ENCODE measurements around the gene TNRC6C. TPM values are rescaled to one million over a fixed set of nuclear protein-coding genes. Genes with fewer than 3 reads are reported as not detected.
A peak's percentile ranks its signal among the peaks of the same experiment; 100 is the strongest.

The TNRC6C gene
- total RNA-seq, 1 donor: 6.2 TPM

DNA sequence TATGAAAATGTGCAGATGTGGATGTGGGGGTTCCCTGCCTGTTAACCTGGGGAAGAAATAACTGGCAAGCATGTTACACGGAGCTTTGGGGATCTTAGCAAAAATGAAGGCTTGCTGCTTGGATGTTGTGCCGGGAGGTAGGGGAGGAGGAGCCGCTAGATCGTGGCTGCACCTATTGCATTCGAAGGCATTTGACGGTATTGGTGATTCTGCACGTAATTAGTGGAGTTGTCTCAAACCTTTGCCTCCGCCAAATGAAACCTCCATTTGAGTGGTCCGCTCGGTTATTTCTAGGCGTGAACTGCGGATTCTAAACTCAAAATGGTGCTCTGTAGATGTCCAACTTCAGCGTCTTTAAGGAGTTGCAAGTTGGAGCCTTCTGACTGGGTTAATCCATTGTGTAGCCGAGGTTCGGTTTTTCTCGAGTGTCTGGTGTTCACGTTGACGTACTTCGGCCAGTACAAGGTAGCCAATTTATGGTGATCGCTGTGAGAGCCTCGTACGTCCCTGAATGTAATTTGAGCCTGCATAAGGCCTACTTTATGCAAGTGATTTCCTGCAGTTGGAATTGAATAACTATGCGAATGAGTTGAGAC is 1.5 kb downstream of the TNRC6C start:
- Histone ChIP-seq H4K20me1 (ENCODE audit: insufficient read depth, low read length) (peaks cover 51% of the 10 kb centered on the region), H3K4me2 (ENCODE audit: insufficient read depth, low read length) (peak overlapping the region; percentile 91), H2AFZ (ENCODE audit: low read length) (no peak overlapping the region), H3K9me3 (ENCODE audit: low read depth, low read length) (no peaks in the 10 kb centered on the region), H3K27ac (ENCODE audit: low read depth, low read length) (no peak overlapping the region), H3K36me3 (ENCODE audit: insufficient read depth, low read length) (no peaks in the 10 kb centered on the region), H3K4me3 (ENCODE audit: insufficient read depth, low read length) (peak overlapping the region; percentile 78), H3K4me1 (ENCODE audit: insufficient read depth, low read length) (peaks cover 22% of the 10 kb centered on the region), H3K79me2 (ENCODE audit: insufficient read depth, low read length) (peaks cover 35% of the 10 kb centered on the region), H3K27me3 (ENCODE audit: insufficient read depth, low read length) (peaks cover 52% of the 10 kb centered on the region)
- TF ChIP-seq, protein P1, sequence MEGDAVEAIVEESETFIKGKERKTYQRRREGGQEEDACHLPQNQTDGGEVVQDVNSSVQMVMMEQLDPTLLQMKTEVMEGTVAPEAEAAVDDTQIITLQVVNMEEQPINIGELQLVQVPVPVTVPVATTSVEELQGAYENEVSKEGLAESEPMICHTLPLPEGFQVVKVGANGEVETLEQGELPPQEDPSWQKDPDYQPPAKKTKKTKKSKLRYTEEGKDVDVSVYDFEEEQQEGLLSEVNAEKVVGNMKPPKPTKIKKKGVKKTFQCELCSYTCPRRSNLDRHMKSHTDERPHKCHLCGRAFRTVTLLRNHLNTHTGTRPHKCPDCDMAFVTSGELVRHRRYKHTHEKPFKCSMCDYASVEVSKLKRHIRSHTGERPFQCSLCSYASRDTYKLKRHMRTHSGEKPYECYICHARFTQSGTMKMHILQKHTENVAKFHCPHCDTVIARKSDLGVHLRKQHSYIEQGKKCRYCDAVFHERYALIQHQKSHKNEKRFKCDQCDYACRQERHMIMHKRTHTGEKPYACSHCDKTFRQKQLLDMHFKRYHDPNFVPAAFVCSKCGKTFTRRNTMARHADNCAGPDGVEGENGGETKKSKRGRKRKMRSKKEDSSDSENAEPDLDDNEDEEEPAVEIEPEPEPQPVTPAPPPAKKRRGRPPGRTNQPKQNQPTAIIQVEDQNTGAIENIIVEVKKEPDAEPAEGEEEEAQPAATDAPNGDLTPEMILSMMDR (IDR thresholded peaks at IDR 0.05; ENCODE audit: extremely low read depth, low read depth, low read length): no peak
- DNase-seq (ENCODE audit: insufficient read length, low spot score, missing footprints): peak; percentile 63

DNA sequence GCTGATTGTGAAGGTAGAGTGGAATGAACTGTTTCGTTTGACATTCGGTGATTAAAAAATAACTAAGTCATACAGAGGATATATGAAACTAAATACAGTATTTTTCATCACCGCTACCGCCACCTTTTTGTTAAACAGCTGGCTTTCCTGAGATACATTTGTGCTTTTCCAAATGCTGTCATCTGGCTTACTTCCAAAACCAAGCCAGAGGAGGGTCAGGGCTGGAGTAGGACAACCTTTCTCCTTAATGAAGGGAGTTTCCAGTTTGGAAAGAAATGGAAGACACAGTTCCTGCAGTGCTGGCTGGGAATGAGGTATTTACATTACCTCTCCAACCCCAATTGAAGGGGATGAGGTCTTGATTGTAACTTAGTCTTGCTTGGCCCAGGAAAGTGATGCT is 3.2 kb downstream of the TNRC6C start:
- no peak overlapping the region for H3K4me2 ChIP-seq (ENCODE audit: insufficient read depth, low read length)
- H3K4me1 ChIP-seq (ENCODE audit: insufficient read depth, low read length): peaks cover 22% of the 10 kb centered on the region
- peaks cover 49% of the 10 kb centered on the region for H3K79me2 ChIP-seq (ENCODE audit: insufficient read depth, low read length)
- no peak overlapping the region for H3K27ac ChIP-seq (ENCODE audit: low read depth, low read length)
- H3K27me3 ChIP-seq (ENCODE audit: insufficient read depth, low read length): peaks cover 38% of the 10 kb centered on the region
- no peak overlapping the region for H2AFZ ChIP-seq (ENCODE audit: low read length)
- no peak overlapping the region for H3K4me3 ChIP-seq (ENCODE audit: insufficient read depth, low read length)
- TF ChIP-seq, protein P1 (IDR thresholded peaks at IDR 0.05; ENCODE audit: extremely low read depth, low read depth, low read length): no peak
- H3K9me3 ChIP-seq (ENCODE audit: low read depth, low read length): no peaks in the 10 kb centered on the region
- H4K20me1 ChIP-seq (ENCODE audit: insufficient read depth, low read length): peaks cover 62% of the 10 kb centered on the region
- no peak for DNase-seq (ENCODE audit: insufficient read length, low spot score, missing footprints)
- no peaks in the 10 kb centered on the region for H3K36me3 ChIP-seq (ENCODE audit: insufficient read depth, low read length)

DNA sequence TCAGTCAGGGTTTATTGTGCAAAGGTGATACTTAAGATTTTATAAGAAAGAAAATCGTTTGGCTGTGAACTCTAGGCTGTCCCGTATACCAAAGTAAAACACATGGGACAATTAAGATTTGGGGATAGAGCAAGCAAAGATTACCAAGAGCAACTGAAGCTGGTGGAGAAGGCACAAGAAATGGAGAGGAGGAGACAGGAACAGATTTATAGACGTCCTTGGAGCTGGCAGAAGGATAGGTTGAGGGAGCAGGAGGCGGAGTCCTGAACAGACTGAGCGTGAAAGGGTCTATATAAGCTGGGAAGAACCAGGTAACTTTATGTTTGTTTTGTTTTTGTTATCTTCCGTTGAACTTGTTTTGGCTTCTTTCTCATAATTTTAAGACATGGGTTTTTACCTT is 3.8 kb downstream of the TNRC6C start:
- Histone ChIP-seq H3K9me3 (ENCODE audit: low read depth, low read length) (no peaks in the 10 kb centered on the region), H4K20me1 (ENCODE audit: insufficient read depth, low read length) (peaks cover 62% of the 10 kb centered on the region), H3K4me2 (ENCODE audit: insufficient read depth, low read length) (no peak overlapping the region), H3K27me3 (ENCODE audit: insufficient read depth, low read length) (peaks cover 32% of the 10 kb centered on the region), H3K27ac (ENCODE audit: low read depth, low read length) (no peak overlapping the region), H3K4me3 (ENCODE audit: insufficient read depth, low read length) (no peak overlapping the region), H3K4me1 (ENCODE audit: insufficient read depth, low read length) (peaks cover 19% of the 10 kb centered on the region), H2AFZ (ENCODE audit: low read length) (no peak overlapping the region), H3K79me2 (ENCODE audit: insufficient read depth, low read length) (peaks cover 49% of the 10 kb centered on the region), H3K36me3 (ENCODE audit: insufficient read depth, low read length) (no peaks in the 10 kb centered on the region)
- TF ChIP-seq, protein P1 (IDR thresholded peaks at IDR 0.05; ENCODE audit: extremely low read depth, low read depth, low read length): no peak
- DNase-seq (ENCODE audit: insufficient read length, low spot score, missing footprints): no peak

DNA sequence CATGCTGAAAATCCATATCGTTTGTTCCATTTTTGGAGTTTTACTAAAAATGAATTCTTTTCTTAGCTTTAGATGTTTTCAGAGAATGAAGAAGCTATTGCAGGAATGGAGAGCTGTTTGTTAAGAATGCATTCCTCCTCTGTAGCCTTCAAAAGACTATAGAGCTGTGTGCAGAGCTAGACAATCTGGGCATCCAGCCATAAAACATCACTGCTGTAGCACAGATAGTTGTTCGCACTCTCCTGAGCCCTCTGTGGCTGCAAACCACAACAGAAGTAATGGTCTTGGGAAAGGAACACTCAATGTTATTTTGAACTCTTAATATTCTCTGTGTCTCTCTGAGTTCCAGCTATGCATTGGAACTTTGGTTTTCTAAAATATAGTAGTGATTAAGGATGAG is 4.9 kb downstream of the TNRC6C start:
- peaks cover 49% of the 10 kb centered on the region for H3K79me2 ChIP-seq (ENCODE audit: insufficient read depth, low read length)
- H2AFZ ChIP-seq (ENCODE audit: low read length): no peak overlapping the region
- peaks cover 28% of the 10 kb centered on the region for H3K27me3 ChIP-seq (ENCODE audit: insufficient read depth, low read length)
- TF ChIP-seq, protein P1 (IDR thresholded peaks at IDR 0.05; ENCODE audit: extremely low read depth, low read depth, low read length): no peak
- H3K4me1 ChIP-seq (ENCODE audit: insufficient read depth, low read length): peaks cover 15% of the 10 kb centered on the region
- H3K27ac ChIP-seq (ENCODE audit: low read depth, low read length): no peak overlapping the region
- no peaks in the 10 kb centered on the region for H3K9me3 ChIP-seq (ENCODE audit: low read depth, low read length)
- no peaks in the 10 kb centered on the region for H3K36me3 ChIP-seq (ENCODE audit: insufficient read depth, low read length)
- H4K20me1 ChIP-seq (ENCODE audit: insufficient read depth, low read length): peaks cover 63% of the 10 kb centered on the region
- H3K4me3 ChIP-seq (ENCODE audit: insufficient read depth, low read length): no peak overlapping the region
- DNase-seq (ENCODE audit: insufficient read length, low spot score, missing footprints): peak; percentile 95
- no peak overlapping the region for H3K4me2 ChIP-seq (ENCODE audit: insufficient read depth, low read length)

Measured in osteoblast (primary cell).